ENCODE results near the gene PLXDC2.

DNA sequence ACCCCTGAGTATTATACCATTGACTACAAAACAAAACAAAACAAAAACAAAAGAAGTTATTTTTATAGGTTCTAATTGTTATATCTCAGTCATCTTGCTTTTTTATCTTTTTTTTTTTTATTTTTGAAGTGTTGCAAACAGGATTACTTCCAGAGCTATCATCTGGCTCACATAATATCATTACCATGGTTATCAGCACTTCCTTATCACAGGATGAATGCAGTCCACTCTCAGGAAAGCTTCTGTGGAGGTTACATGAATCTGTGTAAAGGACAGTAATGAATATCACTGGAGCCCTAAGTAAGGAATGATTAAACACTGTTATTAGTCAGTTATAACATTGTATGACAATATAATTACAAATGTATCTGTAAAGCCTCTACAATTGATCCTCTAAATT, 451.5 kb downstream of the PLXDC2 start:
- TF ChIP-seq, protein P1, sequence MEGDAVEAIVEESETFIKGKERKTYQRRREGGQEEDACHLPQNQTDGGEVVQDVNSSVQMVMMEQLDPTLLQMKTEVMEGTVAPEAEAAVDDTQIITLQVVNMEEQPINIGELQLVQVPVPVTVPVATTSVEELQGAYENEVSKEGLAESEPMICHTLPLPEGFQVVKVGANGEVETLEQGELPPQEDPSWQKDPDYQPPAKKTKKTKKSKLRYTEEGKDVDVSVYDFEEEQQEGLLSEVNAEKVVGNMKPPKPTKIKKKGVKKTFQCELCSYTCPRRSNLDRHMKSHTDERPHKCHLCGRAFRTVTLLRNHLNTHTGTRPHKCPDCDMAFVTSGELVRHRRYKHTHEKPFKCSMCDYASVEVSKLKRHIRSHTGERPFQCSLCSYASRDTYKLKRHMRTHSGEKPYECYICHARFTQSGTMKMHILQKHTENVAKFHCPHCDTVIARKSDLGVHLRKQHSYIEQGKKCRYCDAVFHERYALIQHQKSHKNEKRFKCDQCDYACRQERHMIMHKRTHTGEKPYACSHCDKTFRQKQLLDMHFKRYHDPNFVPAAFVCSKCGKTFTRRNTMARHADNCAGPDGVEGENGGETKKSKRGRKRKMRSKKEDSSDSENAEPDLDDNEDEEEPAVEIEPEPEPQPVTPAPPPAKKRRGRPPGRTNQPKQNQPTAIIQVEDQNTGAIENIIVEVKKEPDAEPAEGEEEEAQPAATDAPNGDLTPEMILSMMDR (IDR thresholded peaks at IDR 0.05 in 8 of 11, conservative IDR thresholded peaks at IDR 0.05 in 3 of 11): no peak
- TF ChIP-seq POLR2AphosphoS5 (IDR thresholded peaks at IDR 0.05): no peak
- TF ChIP-seq POLR2A (IDR thresholded peaks at IDR 0.05): no peak
